ENCODE measurements around the gene MRGPRF.

The MRGPRF gene

GRCh38 chr11:69013009-69013951 is at the start of gene MRGPRF:
TSS of gene MRGPRF (minus strand) at chr11:69013246. CDS start at chr11:69009901, 3,345 bp downstream.
- DNase-seq (ENCODE audit: insufficient read length, low spot score) (no peak), FAIRE-seq (no peak)
- no peak for TF ChIP-seq CTCF (IDR thresholded peaks at IDR 0.05; ENCODE audit: insufficient read depth, missing control alignments)

- no peak for TF ChIP-seq CTCF (IDR thresholded peaks at IDR 0.05; ENCODE audit: insufficient read depth, missing control alignments)
- FAIRE-seq: no peak
- DNase-seq (ENCODE audit: insufficient read length, low spot score): no peak
Observed at GRCh38 chr11:69062169-69062855, 49.3 kb upstream of the MRGPRF start.

- no peak for TF ChIP-seq CTCF (IDR thresholded peaks at IDR 0.05; ENCODE audit: insufficient read depth, missing control alignments)
- FAIRE-seq: no peak
- no peak for DNase-seq (ENCODE audit: insufficient read length, low spot score)
Observed at GRCh38 chr11:69061713-69062053, 48.6 kb upstream of the MRGPRF start.

GRCh38 chr11:69060806-69061712 is 48.0 kb upstream of the MRGPRF start:
- no peak for FAIRE-seq
- no peak for TF ChIP-seq CTCF (IDR thresholded peaks at IDR 0.05; ENCODE audit: insufficient read depth, missing control alignments)
- no peak for DNase-seq (ENCODE audit: insufficient read length, low spot score)

- TF ChIP-seq CTCF (IDR thresholded peaks at IDR 0.05; ENCODE audit: insufficient read depth, missing control alignments): no peak
- FAIRE-seq: no peak
- no peak for DNase-seq (ENCODE audit: insufficient read length, low spot score)
Observed at GRCh38 chr11:69059985-69060384, 46.9 kb upstream of the MRGPRF start.

GRCh38 chr11:69059429-69059828 is 46.4 kb upstream of the MRGPRF start:
- no peak for FAIRE-seq
- no peak for DNase-seq (ENCODE audit: insufficient read length, low spot score)

More at GRCh38 chr11:69059429-69059828, 46.4 kb upstream of the MRGPRF start:
- TF ChIP-seq CTCF (IDR thresholded peaks at IDR 0.05; ENCODE audit: insufficient read depth, missing control alignments): no peak
